ENCODE measurements around the gene ZC2HC1B.
A peak's percentile ranks its signal among the peaks of the same experiment; 100 is the strongest.

GRCh38 chr6:143842902-143843676 lies 21.2 kb upstream of the ZC2HC1B start, which contains the start of gene LTV1:
- TF ChIP-seq CTCF (conservative IDR thresholded peaks at IDR 0.05): no peak
- TF ChIP-seq ZFX (IDR thresholded peaks at IDR 0.05): peak; percentile 99
